OCI-LY3 (cell line): ENCODE measurements around the gene BCL11B.

Experiments
- EZH2phosphoT487 ChIP-seq: fragments of 200-600 bp; shearing (Covaris generic); IDR thresholded peaks from 2 replicates; pipeline ENCODE4 v1.6.1; 2018; ENCODE audit warnings: antibody characterized with exemption, mixed run types, low read depth
- TF ChIP-seq, protein P1 (sequence below): fragments of 200-600, 300-600 bp; sonication (generic); IDR thresholded peaks from 2 replicates; pipeline ENCODE4 v1.5.1; 2014; ENCODE audit warnings: antibody characterized with exemption, low read length, low read depth

GRCh38 chr14:99176156-99176945, 95.6 kb downstream of the BCL11B start:
- TF ChIP-seq, protein P1, sequence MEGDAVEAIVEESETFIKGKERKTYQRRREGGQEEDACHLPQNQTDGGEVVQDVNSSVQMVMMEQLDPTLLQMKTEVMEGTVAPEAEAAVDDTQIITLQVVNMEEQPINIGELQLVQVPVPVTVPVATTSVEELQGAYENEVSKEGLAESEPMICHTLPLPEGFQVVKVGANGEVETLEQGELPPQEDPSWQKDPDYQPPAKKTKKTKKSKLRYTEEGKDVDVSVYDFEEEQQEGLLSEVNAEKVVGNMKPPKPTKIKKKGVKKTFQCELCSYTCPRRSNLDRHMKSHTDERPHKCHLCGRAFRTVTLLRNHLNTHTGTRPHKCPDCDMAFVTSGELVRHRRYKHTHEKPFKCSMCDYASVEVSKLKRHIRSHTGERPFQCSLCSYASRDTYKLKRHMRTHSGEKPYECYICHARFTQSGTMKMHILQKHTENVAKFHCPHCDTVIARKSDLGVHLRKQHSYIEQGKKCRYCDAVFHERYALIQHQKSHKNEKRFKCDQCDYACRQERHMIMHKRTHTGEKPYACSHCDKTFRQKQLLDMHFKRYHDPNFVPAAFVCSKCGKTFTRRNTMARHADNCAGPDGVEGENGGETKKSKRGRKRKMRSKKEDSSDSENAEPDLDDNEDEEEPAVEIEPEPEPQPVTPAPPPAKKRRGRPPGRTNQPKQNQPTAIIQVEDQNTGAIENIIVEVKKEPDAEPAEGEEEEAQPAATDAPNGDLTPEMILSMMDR, result no peak
- no peak for TF ChIP-seq EZH2phosphoT487
